DMS53 treated with DMSO at 0.1 percent for 48 hours (cell line): Measurements from ENCODE around the gene EPHB1.
"Not testable (repeated sequence)": the region's sequence is repeated elsewhere in the genome, so short reads cannot be mapped to it uniquely, and the experiment has no call there.

Source experiments
- DNase-seq: peaks from one replicate; lab custom pipeline; 2025; ENCODE audit not compliant: unreplicated experiment; lab: John Stamatoyannopoulos, UW

Gene EPHB1

GRCh38 chr3:135106445-135106844, 311.4 kb downstream of the EPHB1 start:
- DNase-seq = peak; percentile 90

- no peak for DNase-seq
Measured at GRCh38 chr3:135107043-135107442, 312.0 kb downstream of the EPHB1 start.

GRCh38 chr3:135109681-135110080, 314.6 kb downstream of the EPHB1 start:
- DNase-seq = no peak

- DNase-seq = not testable (repeated sequence)
Measured at GRCh38 chr3:135114551-135114950, 319.5 kb downstream of the EPHB1 start.

GRCh38 chr3:135117977-135118376, 322.9 kb downstream of the EPHB1 start:
- no peak for DNase-seq

- DNase-seq = no peak
Measured at GRCh38 chr3:135118792-135119191, 323.7 kb downstream of the EPHB1 start.

GRCh38 chr3:135125171-135125801, 330.2 kb downstream of the EPHB1 start:
- no peak for DNase-seq

GRCh38 chr3:135127946-135128470, 332.9 kb downstream of the EPHB1 start:
- no peak for DNase-seq

- DNase-seq = no peak
Measured at GRCh38 chr3:135128818-135129217, 333.8 kb downstream of the EPHB1 start.

- DNase-seq = no peak
Measured at GRCh38 chr3:135131290-135131689, 336.2 kb downstream of the EPHB1 start.

- DNase-seq = no peak
Measured at GRCh38 chr3:135133905-135134683, 339.0 kb downstream of the EPHB1 start.

GRCh38 chr3:135134684-135135075, 339.6 kb downstream of the EPHB1 start:
- no peak for DNase-seq

GRCh38 chr3:135135445-135135844, 340.4 kb downstream of the EPHB1 start:
- no peak for DNase-seq

GRCh38 chr3:135136361-135137100, 341.5 kb downstream of the EPHB1 start:
- no peak for DNase-seq

GRCh38 chr3:135137296-135137695, 342.2 kb downstream of the EPHB1 start:
- DNase-seq = no peak

- DNase-seq = no peak
Measured at GRCh38 chr3:135138776-135139175, 343.7 kb downstream of the EPHB1 start.

- DNase-seq = no peak
Measured at GRCh38 chr3:135140591-135140990, 345.5 kb downstream of the EPHB1 start.

GRCh38 chr3:135141160-135141559, 346.1 kb downstream of the EPHB1 start:
- DNase-seq = no peak

GRCh38 chr3:135141672-135142071, 346.6 kb downstream of the EPHB1 start:
- DNase-seq = no peak

GRCh38 chr3:135142530-135142929, 347.5 kb downstream of the EPHB1 start:
- DNase-seq = no peak

GRCh38 chr3:135143474-135143873, 348.4 kb downstream of the EPHB1 start:
- DNase-seq = peak; percentile 4

GRCh38 chr3:135145581-135145980, 350.5 kb downstream of the EPHB1 start:
- no peak for DNase-seq
